GM18867 (cell line): ENCODE data around the gene FGF8.

Experiments used
- ATAC-seq: cut with Tn5 transposase; IDR thresholded peaks from one replicate; pipeline ENCODE4 v1.9.1; 2021; ENCODE audit warnings: mild to moderate bottlenecking, moderate library complexity; ENCODE audit not compliant: unreplicated experiment

FGF8 gene

DNA sequence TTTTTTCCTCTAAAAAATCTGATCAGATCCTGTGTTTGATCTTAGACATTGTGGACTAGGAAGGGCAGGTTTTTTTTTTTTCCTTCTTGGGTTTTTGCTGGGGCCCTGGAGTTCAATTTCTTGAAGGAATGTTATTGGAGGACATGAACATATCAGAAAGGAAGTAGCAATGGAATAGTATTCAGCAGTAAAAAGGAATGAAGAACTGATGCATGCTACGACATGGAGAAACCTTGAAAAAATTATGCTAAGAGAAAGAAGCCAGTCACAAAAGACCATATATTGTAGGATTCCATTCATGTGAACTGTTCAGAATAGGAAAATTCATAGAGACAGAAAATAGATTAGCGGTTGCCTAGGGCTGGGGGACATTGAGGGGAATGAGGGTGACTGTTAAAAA, 34.0 kb downstream of the FGF8 start:
- ATAC-seq: no peak

DNA sequence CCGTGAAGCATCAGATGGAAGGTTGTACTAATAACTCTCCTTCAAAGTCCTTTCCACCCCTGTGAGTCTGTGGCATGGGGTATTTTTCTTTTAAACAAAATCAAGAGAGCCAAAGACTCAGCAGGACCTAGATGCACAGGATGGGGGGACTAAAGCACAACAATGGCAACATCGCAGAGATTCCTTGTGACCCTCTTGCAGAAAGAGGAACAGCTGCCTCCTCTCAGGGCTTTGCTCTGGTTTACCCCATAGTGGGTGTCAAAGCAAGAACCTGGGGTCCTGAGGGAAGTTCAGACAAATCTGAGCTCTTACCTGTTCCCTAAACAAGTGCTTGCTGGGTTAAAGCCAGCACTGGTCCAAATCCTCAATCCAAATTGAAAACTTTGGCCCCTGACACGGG, 39.2 kb downstream of the FGF8 start:
- no peak for ATAC-seq

DNA sequence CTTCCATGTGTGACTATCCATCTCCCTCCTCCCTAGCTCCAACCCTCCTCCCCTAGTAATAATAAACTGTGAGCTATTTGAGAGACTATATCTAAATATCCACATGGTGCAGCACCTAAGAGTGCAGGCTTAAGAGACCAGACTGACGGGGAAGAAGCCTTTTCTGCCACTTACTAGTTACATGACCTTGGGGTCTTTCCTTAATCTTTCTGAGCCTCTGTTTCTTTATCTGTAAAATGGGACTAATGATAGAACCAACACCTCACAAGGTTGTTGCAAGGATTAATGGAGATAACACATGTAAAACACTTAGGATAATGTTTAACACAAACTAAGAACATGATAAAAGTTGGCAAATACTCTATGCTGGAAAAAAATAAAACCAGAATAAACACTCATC, 43.8 kb downstream of the FGF8 start:
- no peak for ATAC-seq

DNA sequence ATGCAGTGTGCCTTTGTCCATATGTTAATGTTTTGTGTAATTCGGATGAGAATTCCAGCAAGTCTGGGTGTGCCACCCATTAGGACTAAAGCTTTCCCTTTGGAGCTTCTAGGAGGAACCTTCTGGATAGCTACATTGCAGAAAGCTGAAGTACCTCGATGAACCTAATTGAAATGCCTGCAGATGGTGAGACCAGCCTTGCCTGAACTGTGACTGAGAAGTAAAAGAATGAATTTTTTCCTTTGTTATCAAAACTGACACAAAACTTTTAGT, 49.9 kb downstream of the FGF8 start:
- ATAC-seq: no peak

DNA sequence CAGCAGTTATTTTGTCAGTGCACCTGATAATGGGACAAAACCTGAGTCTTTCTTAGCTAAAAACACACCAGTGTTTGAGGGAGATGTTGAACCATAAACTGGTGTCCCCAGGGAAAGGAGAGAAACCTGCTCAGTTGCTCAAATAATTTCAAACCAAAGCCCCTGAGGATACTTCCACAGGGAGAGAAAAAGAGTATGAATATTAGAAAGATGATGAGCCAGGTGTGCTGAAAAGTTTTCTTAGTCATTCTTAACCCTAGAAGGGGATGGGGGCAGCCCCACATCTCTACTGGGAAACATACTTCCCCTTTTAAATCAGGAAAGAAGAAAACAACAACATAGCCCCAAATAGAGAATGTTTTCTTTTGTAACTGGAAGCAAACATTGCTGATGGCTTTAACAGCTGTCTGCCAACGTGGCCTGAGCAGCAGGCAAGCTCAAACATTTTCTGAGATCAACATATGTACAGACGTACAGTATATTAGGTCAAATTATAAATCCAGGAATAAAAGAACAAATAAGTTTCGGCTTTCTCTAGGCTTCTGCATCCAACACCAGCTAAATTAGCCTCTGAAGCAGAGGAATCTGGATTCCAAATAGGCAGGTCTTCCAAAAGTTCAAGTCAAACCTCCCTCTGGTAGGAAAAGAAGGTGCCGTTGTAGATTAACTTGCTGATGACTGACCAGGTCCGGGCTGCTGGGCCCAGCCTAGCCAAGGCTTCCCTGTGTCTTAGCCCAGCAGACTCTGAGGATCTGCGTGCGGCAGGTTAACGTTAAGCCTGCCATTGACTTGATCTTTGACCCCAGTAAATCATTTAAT, 50.4 kb downstream of the FGF8 start:
- ATAC-seq: no peak

DNA sequence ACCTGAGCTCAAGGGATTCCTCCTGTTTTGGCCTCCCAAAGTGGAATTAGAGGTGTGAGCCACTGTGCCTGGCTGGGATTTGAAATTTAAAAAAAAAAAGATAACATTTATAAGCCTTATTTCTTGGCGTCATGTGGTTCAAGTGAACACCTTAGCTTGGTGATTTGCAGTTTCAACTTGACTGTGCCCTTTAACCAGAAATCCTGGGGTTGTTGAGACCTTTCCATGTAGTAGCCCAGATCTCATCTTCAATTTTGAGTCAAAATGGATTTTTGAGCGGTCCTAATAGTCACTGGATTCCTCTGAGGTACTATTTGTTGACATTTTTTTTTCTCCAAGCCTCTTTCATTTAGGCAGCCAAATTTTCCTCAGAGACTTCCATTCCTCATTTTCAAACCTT, 51.5 kb downstream of the FGF8 start:
- ATAC-seq: no peak

DNA sequence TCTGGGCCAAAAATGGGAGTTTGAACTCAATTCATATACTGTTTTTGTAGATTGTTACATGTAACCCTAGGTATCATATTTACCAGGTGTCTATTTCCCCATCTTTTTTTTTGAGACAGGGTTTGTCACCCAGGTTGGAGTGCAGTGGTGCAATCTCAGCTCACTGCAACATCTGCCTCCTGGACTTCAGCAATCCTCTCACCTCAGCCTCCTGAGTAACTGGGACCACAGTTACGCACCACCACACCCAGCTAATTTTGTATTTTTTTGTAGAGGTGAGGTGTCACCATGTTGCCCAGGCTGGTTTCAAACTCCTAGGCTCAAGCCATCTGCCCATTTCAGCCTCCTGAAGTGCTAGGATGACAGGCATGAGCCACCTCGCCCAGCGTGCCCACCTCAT, 52.7 kb downstream of the FGF8 start:
- no peak for ATAC-seq

DNA sequence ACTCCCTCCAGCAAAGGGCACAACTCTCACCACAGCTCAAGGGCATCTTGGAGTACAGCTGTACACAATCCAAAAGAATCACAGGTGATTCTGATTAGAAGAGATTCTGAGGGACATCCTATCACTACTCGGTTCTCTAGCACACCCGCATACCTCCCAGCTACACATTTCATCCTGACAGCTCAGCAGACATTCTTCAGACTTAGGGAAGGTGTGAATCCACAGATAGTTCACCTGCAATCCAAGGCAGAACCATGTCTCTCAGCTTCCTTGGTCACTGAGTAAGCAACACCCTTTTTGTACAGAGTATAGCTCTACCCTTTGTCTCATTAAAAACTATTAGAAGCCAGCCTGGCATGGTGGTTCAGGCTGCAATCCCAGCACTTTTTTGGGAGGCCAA, 54.1 kb downstream of the FGF8 start:
- no peak for ATAC-seq

DNA sequence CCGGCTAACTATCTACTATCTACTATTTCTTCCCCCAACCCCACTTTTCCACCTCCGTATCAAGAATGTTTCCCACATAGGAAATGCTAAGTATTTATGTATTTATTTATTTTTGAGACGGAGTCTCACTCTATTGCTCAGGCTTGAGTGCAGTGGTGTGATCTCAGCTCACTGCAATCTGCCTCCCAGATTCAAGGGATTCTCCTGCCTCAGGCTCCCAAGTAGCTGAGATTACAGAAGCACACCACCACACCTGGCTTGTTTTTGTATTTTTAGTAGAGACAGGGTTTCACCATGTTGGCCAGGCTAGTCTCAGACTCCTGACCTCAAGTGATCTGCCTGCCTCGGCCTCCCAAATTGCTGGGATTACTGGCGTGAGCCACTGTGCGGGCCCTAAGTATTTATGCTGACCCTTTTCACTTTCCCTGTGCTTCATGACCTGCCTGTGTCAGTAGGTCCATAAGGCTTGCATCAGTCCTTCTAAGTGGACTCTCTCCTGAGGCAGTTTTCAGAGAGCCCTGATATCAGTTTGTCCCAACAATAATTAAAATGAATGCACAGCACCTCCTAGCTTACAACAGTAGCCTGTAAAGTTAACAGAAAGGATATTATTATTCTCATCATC, 55.2 kb downstream of the FGF8 start:
- ATAC-seq: no peak
